ENCODE data around the gene SLC41A3.

- no peak for TF ChIP-seq CTCF (tag by site-specific recombination; IDR thresholded peaks at IDR 0.05)
- TF ChIP-seq ZBTB44 (tag by site-specific recombination; IDR thresholded peaks at IDR 0.05): no peak
- no peak for TF ChIP-seq ZNF785 (tag by site-specific recombination; IDR thresholded peaks at IDR 0.05)
- TF ChIP-seq TCF7L2 (IDR thresholded peaks at IDR 0.05; ENCODE audit: borderline replicate concordance, low read depth, low read length): no peak
- peak; percentile 96 for TF ChIP-seq ZIC2 (tag by site-specific recombination; IDR thresholded peaks at IDR 0.05)
- no peak for TF ChIP-seq ELK4 (IDR thresholded peaks at IDR 0.05; ENCODE audit: borderline replicate concordance, low read depth, low read length)
- TF ChIP-seq ZNF350 (tag by site-specific recombination; IDR thresholded peaks at IDR 0.05): no peak
- no peak for TF ChIP-seq ZNF768 (tag by site-specific recombination; IDR thresholded peaks at IDR 0.05)
These were observed 14.5 kb upstream of the SLC41A3 start for GRCh38 chr3:126098391-126098858.

All from HEK293 (cell line).